Activated CD4-positive, alpha-beta memory T cell treated with anti-CD3 and anti-CD28 coated beads for 36 hours (primary cell): ENCODE measurements around the gene ZNF524. TPM values are rescaled to one million over a fixed set of nuclear protein-coding genes. Genes with fewer than 3 reads are reported as not detected.

ENCODE experiments used
- CTCF ChIA-PET: fragments of 350-600 bp; sonication (Branson Sonifier 250); formaldehyde crosslinking; loops from one replicate; lab custom pipeline; 2021; ENCODE audit warnings: antibody characterized with exemption, inconsistent platforms; lab: Charles Lee
- POLR2A ChIA-PET: fragments of 350-600 bp; sonication (Branson Sonifier 250); formaldehyde crosslinking; loops from one replicate; lab custom pipeline; 2021; ENCODE audit warnings: antibody characterized with exemption; lab: Charles Lee
- DNase-seq: peaks from one replicate; pipeline ENCODE4 v3.0.0-alpha.2; 2020
- H3K27ac Mint-ChIP-seq: one replicate; pipeline ENCODE4 v1.8.0; 2021; ENCODE audit warnings: mixed read lengths
- H3K27me3 Mint-ChIP-seq: one replicate; pipeline ENCODE4 v1.8.0; 2021; ENCODE audit warnings: mixed read lengths
- H3K36me3 Mint-ChIP-seq: one replicate; pipeline ENCODE4 v1.8.0; 2021; ENCODE audit warnings: mixed read lengths
- H3K4me1 Mint-ChIP-seq: one replicate; pipeline ENCODE4 v1.8.0; 2021; ENCODE audit warnings: low read depth, mixed read lengths
- H3K4me3 Mint-ChIP-seq: one replicate; pipeline ENCODE4 v1.8.0; 2021; ENCODE audit warnings: mild to moderate bottlenecking, mixed read lengths
- H3K9me3 Mint-ChIP-seq: one replicate; pipeline ENCODE4 v1.8.0; 2021; ENCODE audit warnings: mixed read lengths
- intact Hi-C: fragments of 100-400 bp; cut with micrococcal nuclease; formaldehyde crosslinking; loops from one replicate; pipeline ENCODE4 v1.15.1; 2023
- total RNA-seq, 2 experiments: library from RNA; stranded (reverse); gene quantifications; one replicate each; pipeline ENCODE4 v1.2.3, GENCODE V29; 2021

Gene ZNF524
- total RNA-seq, 2 experiments from 2014 or later, result 21.5 to 25.1 TPM

DNA sequence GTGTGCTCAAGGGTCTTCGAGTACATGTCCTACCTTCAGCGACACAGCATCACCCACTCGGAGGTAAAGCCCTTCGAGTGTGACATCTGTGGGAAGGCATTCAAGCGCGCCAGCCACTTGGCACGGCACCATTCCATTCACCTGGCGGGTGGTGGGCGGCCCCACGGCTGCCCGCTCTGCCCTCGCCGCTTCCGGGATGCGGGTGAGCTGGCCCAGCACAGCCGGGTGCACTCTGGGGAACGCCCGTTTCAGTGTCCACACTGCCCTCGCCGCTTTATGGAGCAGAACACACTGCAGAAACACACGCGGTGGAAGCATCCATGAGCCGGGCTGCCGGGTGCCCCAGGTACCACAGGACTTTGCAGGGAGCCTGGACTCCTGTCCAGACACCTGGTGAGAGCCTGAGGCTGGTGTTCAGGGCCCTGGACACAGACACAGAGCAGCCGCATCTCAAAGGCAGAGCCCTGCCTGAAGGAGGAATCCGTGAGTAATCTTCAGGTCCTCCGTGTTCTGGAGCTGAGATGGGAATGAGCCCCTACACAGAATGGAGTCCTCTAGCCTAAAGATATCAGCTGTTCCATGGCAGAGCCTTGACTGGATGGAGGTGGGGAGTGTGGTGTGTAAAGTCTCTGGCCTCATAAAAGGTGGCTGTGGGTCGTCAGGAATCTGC lies 44.9 kb downstream of the ZNF524 start:
- Mint-ChIP-seq H3K4me3 (peak overlapping the region; percentile 85), H3K27ac (peak overlapping the region; percentile 98), H3K27me3 (no peaks in the 10 kb centered on the region), H3K4me1 (peaks cover 47% of the 10 kb centered on the region), H3K9me3 (no peaks in the 10 kb centered on the region), H3K36me3 (peaks cover 21% of the 10 kb centered on the region)
- no peak for DNase-seq
- ChIA-PET POLR2A (interaction anchor here (0.6 to 0.9 kb wide), 2 partner anchors 11 to 12 kb away, joined by 3 read pairs; no protein-coding TSS in a partner anchor), CTCF (interaction anchor here (0.7 to 1.5 kb wide), 4 partner anchors 8 to 13 kb away, joined by 3 to 5 read pairs (median 4); no protein-coding TSS in a partner anchor)
- intact Hi-C loops, result loop anchor here (5.0 kb wide), 1 partner anchor 388 kb away; the partner anchor contains the start of gene PPP6R1

- H3K4me3 Mint-ChIP-seq, result peak overlapping the region; percentile 49
- H3K4me1 Mint-ChIP-seq, result peaks cover 42% of the 10 kb centered on the region
- peak overlapping the region; percentile 13 for H3K27ac Mint-ChIP-seq
- ChIA-PET POLR2A (interaction anchor here (0.6 to 0.9 kb wide), 2 partner anchors 12 kb away, joined by 3 read pairs; no protein-coding TSS in a partner anchor), CTCF (interaction anchor here (0.7 to 1.5 kb wide), 2 partner anchors 9 to 13 kb away, joined by 4 to 5 read pairs; no protein-coding TSS in a partner anchor)
- no peaks in the 10 kb centered on the region for H3K9me3 Mint-ChIP-seq
- DNase-seq, result no peak
- intact Hi-C loops, result no loop called here
- H3K27me3 Mint-ChIP-seq, result no peaks in the 10 kb centered on the region
- H3K36me3 Mint-ChIP-seq, result peaks cover 21% of the 10 kb centered on the region
Measured at GRCh38 chr19:55645512-55645881, 45.4 kb downstream of the ZNF524 start.

GRCh38 chr19:55646889-55647731 lies 47.0 kb downstream of the ZNF524 start:
- Mint-ChIP-seq H3K36me3 (peaks cover 16% of the 10 kb centered on the region), H3K27ac (no peak overlapping the region), H3K27me3 (no peaks in the 10 kb centered on the region), H3K4me3 (peak overlapping the region; percentile 70), H3K4me1 (peaks cover 40% of the 10 kb centered on the region), H3K9me3 (no peaks in the 10 kb centered on the region)
- ChIA-PET CTCF (interaction anchor here (1.2 to 2.1 kb wide), 4 partner anchors 8 to 14 kb away, joined by 4 to 17 read pairs (median 5); no protein-coding TSS in a partner anchor), POLR2A (interaction anchor here (0.9 to 1.5 kb wide), 2 partner anchors 10 kb away, joined by 3 to 5 read pairs; no protein-coding TSS in a partner anchor)
- no peak for DNase-seq
- intact Hi-C loops, result no loop called here

GRCh38 chr19:55647732-55648584 lies 47.9 kb downstream of the ZNF524 start, which contains the start of gene CCDC106:
CCDC106 (plus strand) TSS chr19:55648212; CDS start chr19:55649047, 835 bp downstream.
- H3K36me3 Mint-ChIP-seq, result peaks cover 15% of the 10 kb centered on the region
- H3K27ac Mint-ChIP-seq, result peak within 1 kb of the TSS; percentile 42
- peak; percentile 43 for DNase-seq
- H3K4me3 Mint-ChIP-seq, result peak within 1 kb of the TSS; percentile 70
- ChIA-PET POLR2A (interaction anchor here (0.9 to 1.5 kb wide), 2 partner anchors 9 to 11 kb away, joined by 3 to 5 read pairs; no protein-coding TSS in a partner anchor), CTCF (interaction anchor here (1.2 to 2.1 kb wide), 4 partner anchors 9 to 15 kb away, joined by 4 to 17 read pairs (median 5); no protein-coding TSS in a partner anchor)
- H3K9me3 Mint-ChIP-seq, result no peaks in the 10 kb centered on the region
- H3K4me1 Mint-ChIP-seq, result peaks cover 39% of the 10 kb centered on the region
- intact Hi-C loops, result no loop called here
- H3K27me3 Mint-ChIP-seq, result no peaks in the 10 kb centered on the region

DNA sequence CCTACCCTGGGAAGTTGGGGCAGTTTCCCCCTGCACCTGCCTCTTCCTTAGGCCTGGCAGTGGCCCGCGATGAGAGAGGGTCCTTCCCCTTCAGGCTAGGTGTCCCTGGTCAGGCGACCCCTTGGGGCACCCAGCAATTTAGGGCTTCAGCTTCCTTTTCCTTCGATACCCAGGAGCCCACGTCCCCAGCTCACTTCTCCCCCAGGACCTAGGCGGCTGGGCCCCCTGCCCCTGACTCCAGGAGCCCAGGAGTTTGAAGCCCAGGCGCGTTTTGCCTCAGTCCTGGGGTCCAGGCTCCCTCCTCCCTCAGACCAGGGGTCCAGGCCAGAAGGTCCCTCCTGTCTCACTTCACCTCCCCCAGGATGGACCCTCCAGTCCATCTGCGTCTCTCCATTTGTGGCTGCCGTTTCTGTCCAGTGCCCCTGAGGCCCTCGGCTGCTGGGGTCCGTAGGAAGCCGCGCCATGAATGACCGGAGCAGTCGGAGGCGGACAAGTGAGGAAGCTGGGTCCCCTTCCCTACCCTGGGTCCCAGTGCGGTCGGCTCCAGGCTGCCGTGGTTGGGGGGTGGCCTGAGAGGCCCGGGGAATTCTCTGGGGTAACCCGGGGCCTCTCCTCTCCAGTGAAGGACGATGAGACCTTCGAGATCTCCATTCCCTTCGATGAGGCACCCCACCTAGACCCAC lies 48.6 kb downstream of the ZNF524 start:
- Mint-ChIP-seq H3K27ac (peak overlapping the region; percentile 42), H3K36me3 (peaks cover 9% of the 10 kb centered on the region), H3K27me3 (no peaks in the 10 kb centered on the region), H3K4me1 (peaks cover 34% of the 10 kb centered on the region), H3K4me3 (peak overlapping the region; percentile 63), H3K9me3 (no peaks in the 10 kb centered on the region)
- CTCF ChIA-PET, result interaction anchor here (2.1 kb wide), 1 partner anchor 16 kb away, joined by 17 read pairs; no protein-coding TSS in a partner anchor
- intact Hi-C loops, result no loop called here
- DNase-seq, result no peak
- POLR2A ChIA-PET, result no interaction called here

DNA sequence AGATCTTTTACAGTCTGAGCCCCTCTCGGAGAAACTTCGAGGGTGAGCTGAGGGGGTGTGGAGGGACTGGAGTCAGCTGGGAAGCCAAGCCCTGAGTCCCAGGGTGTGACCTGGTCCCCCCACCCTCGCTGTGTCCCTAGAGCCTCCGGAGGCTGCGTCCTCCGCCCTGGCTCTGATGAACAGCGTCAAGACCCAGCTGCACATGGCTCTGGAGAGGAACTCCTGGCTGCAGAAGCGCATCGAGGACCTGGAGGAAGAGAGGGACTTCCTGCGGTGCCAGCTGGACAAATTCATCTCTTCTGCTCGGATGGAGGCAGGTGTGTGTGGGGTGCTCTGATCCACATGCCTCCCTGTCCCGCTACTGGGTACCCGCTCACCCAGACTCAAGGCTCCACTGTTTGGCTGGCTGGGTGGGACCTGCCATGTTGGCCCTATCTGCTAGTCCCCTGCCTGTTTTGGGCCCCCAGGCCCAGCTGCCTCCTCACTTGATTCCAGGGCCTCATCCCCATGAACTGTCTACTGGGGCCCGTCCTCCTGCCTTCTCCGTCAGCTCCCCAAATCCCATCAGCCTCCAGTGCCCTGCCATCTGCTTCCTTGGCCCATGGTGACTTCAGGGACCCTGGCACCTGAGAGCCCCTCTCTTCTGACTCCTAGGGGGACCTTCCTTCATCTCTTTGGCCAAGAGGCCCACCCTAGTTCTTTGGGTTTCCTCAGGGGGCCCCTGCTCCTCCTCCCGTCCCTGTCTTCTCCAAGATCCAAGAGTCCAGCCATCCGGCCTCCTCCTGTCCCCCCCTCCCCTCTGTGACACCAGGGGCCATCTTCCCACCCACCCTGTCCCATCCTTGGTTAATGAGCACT lies 49.4 kb downstream of the ZNF524 start:
- intact Hi-C loops, result loop anchor here (5.0 to 10.0 kb wide), 3 partner anchors 665 to 1457 kb away; partner anchors contain the start of genes LENG8, TSEN34 and ZSCAN5A
- ChIA-PET CTCF (interaction anchor here (1.0 kb wide), 1 partner anchor 17 kb away, joined by 5 read pairs; no protein-coding TSS in a partner anchor), POLR2A (interaction anchor here (0.6 kb wide), 1 partner anchor 8 kb away, joined by 3 read pairs; no protein-coding TSS in a partner anchor)
- no peaks in the 10 kb centered on the region for H3K27me3 Mint-ChIP-seq
- no peak for DNase-seq
- H3K4me3 Mint-ChIP-seq, result peak overlapping the region; percentile 26
- peaks cover 30% of the 10 kb centered on the region for H3K4me1 Mint-ChIP-seq
- H3K9me3 Mint-ChIP-seq, result no peaks in the 10 kb centered on the region
- peak overlapping the region; percentile 11 for H3K27ac Mint-ChIP-seq
- H3K36me3 Mint-ChIP-seq, result peaks cover 5% of the 10 kb centered on the region

GRCh38 chr19:55650126-55650557 lies 50.1 kb downstream of the ZNF524 start:
- DNase-seq, result peak; percentile 47
- H3K27ac Mint-ChIP-seq, result no peak overlapping the region
- H3K4me3 Mint-ChIP-seq, result no peak overlapping the region
- intact Hi-C loops, result loop anchor here (5.0 to 10.0 kb wide), 3 partner anchors 665 to 1458 kb away; partner anchors contain the start of genes LENG8, TSEN34 and ZSCAN5A
- peaks cover 27% of the 10 kb centered on the region for H3K4me1 Mint-ChIP-seq
- H3K27me3 Mint-ChIP-seq, result no peaks in the 10 kb centered on the region
- H3K36me3 Mint-ChIP-seq, result peaks cover 5% of the 10 kb centered on the region
- POLR2A ChIA-PET, result no interaction called here
- CTCF ChIA-PET, result interaction anchor here (1.0 kb wide), 1 partner anchor 17 kb away, joined by 5 read pairs; no protein-coding TSS in a partner anchor
- H3K9me3 Mint-ChIP-seq, result no peaks in the 10 kb centered on the region

DNA sequence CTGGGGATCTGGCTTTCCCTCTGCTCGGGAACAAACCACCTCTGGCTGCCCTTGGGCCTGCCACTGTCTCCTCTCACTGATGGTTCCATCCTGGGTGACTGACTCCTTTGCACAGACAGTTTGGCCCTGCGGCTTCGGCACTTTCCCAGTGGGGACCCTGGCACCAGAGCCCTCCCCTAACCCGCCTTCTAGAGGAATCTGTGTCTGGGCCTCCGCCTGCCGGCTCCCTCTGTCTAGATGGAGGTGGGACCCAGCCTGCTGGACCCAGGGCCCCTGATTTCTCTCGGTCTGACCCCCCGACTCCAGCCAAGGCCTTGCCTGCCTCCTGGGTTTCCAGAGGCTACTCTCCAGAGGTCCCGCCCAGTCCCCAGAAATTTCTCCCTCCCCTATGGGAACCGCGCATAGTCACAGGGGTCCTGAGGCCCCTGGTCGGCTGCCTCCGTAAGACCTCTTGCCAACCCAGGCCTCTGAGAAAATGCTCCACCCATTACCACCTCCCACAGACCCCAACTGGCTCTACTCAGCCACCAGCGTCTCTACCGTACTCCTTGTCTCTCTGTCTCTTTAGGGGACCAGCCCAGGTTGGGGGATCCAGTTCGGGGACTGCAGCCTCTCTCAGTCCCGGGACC lies 50.6 kb downstream of the ZNF524 start:
- Mint-ChIP-seq H3K27ac (no peak overlapping the region), H3K9me3 (no peaks in the 10 kb centered on the region), H3K4me3 (no peak overlapping the region), H3K36me3 (peaks cover 5% of the 10 kb centered on the region), H3K27me3 (no peaks in the 10 kb centered on the region), H3K4me1 (peaks cover 21% of the 10 kb centered on the region)
- ChIA-PET CTCF (interaction anchor here (1.0 kb wide), 1 partner anchor 18 kb away, joined by 5 read pairs; no protein-coding TSS in a partner anchor), POLR2A (no interaction called here)
- DNase-seq, result no peak
- intact Hi-C loops, result loop anchor here (5.0 to 10.0 kb wide), 3 partner anchors 664 to 1458 kb away; partner anchors contain the start of genes LENG8, TSEN34 and ZSCAN5A

GRCh38 chr19:55651236-55651635 lies 51.1 kb downstream of the ZNF524 start:
- POLR2A ChIA-PET, result no interaction called here

More at GRCh38 chr19:55651236-55651635, 51.1 kb downstream of the ZNF524 start:
- Mint-ChIP-seq H3K4me1 (peaks cover 25% of the 10 kb centered on the region), H3K9me3 (no peaks in the 10 kb centered on the region), H3K27ac (no peak overlapping the region), H3K36me3 (peaks cover 10% of the 10 kb centered on the region), H3K27me3 (no peaks in the 10 kb centered on the region), H3K4me3 (no peak overlapping the region)
- CTCF ChIA-PET, result no interaction called here
- no peak for DNase-seq
- intact Hi-C loops, result loop anchor here (5.0 to 10.0 kb wide), 3 partner anchors 664 to 1459 kb away; partner anchors contain the start of genes LENG8, TSEN34 and ZSCAN5A
